Activated CD8-positive, alpha-beta T cell treated with anti-CD3 and anti-CD28 coated beads for 36 hours (primary cell): Measurements from ENCODE around the gene RDX. TPM values are rescaled to one million over a fixed set of nuclear protein-coding genes. Genes with fewer than 3 reads are reported as not detected.

ENCODE experiments used
- ATAC-seq: fragments of 200-7000 bp; cut with Tn5 transposase; one replicate; pipeline ENCODE4 v1.10.0; 2021; ENCODE audit warnings: mild to moderate bottlenecking, moderate library complexity
- CTCF ChIA-PET: fragments of 350-600 bp; sonication (Branson Sonifier 250); formaldehyde crosslinking; loops from one replicate; lab custom pipeline; 2021; ENCODE audit warnings: antibody characterized with exemption; lab: Charles Lee
- POLR2A ChIA-PET: fragments of 350-600 bp; sonication (Branson Sonifier 250); formaldehyde crosslinking; loops from one replicate; lab custom pipeline; 2021; ENCODE audit warnings: antibody characterized with exemption; lab: Charles Lee
- DNase-seq: peaks from one replicate; pipeline ENCODE4 v3.0.0-alpha.2; 2020
- H3K27ac Mint-ChIP-seq: one replicate; pipeline ENCODE4 v1.8.0; 2021; ENCODE audit warnings: mild to moderate bottlenecking, mixed read lengths
- H3K27me3 Mint-ChIP-seq: one replicate; pipeline ENCODE4 v1.8.0; 2021; ENCODE audit warnings: mixed read lengths
- H3K36me3 Mint-ChIP-seq: one replicate; pipeline ENCODE4 v1.8.0; 2021; ENCODE audit warnings: low read depth, mixed read lengths
- H3K4me1 Mint-ChIP-seq: one replicate; pipeline ENCODE4 v1.8.0; 2021; ENCODE audit warnings: low read depth, mixed read lengths
- H3K4me3 Mint-ChIP-seq: one replicate; pipeline ENCODE4 v1.8.0; 2021; ENCODE audit warnings: mild to moderate bottlenecking, moderate library complexity, mixed read lengths
- H3K9me3 Mint-ChIP-seq: one replicate; pipeline ENCODE4 v1.8.0; 2021; ENCODE audit warnings: mixed read lengths
- CTCF ChIP-seq: fragments of 200-600 bp; IDR thresholded peaks from one replicate; pipeline ENCODE4 v1.8.0; 2022; ENCODE audit warnings: antibody characterized with exemption, mild to moderate bottlenecking
- intact Hi-C: fragments of 100-400 bp; cut with micrococcal nuclease; formaldehyde crosslinking; loops from one replicate; pipeline ENCODE4 v1.10.0; 2022
- total RNA-seq, 2 experiments: library from RNA; stranded (reverse); gene quantifications; one replicate each; pipeline ENCODE4 v1.2.3, GENCODE V29; 2021

The RDX gene
- total RNA-seq, 2 experiments from 2014 or later: 37.8 to 41.2 TPM

- ATAC-seq (no peak), DNase-seq (no peak)
- H3K4me1 Mint-ChIP-seq: peaks cover 19% of the 10 kb centered on the region
- H3K27me3 Mint-ChIP-seq: no peaks in the 10 kb centered on the region
- intact Hi-C loops: no loop called here
- CTCF ChIA-PET: no interaction called here
- H3K36me3 Mint-ChIP-seq: peaks cover 5% of the 10 kb centered on the region
- no peak overlapping the region for H3K27ac Mint-ChIP-seq
- peaks cover 2% of the 10 kb centered on the region for H3K9me3 Mint-ChIP-seq
- H3K4me3 Mint-ChIP-seq: no peak overlapping the region
- TF ChIP-seq CTCF: no peak
- POLR2A ChIA-PET: interaction anchor here (1.2 kb wide), 1 partner anchor 10 kb away, joined by 4 read pairs; no protein-coding TSS in a partner anchor
These were observed 42.3 kb upstream of the RDX start for GRCh38 chr11:110338684-110339083.

GRCh38 chr11:110337570-110338193 is 41.3 kb upstream of the RDX start:
- ATAC-seq (peak; percentile 88), DNase-seq (peak; percentile 79)
- intact Hi-C loops: no loop called here
- CTCF ChIA-PET: no interaction called here
- peaks cover 3% of the 10 kb centered on the region for H3K36me3 Mint-ChIP-seq
- no peak overlapping the region for H3K4me3 Mint-ChIP-seq
- POLR2A ChIA-PET: interaction anchor here (1.4 kb wide), 1 partner anchor 15 kb away, joined by 4 read pairs; no protein-coding TSS in a partner anchor
- peaks cover 16% of the 10 kb centered on the region for H3K4me1 Mint-ChIP-seq
- TF ChIP-seq CTCF: no peak
- H3K27ac Mint-ChIP-seq: peak overlapping the region; percentile 57
- H3K9me3 Mint-ChIP-seq: no peaks in the 10 kb centered on the region
- H3K27me3 Mint-ChIP-seq: no peaks in the 10 kb centered on the region

- ATAC-seq (no peak), DNase-seq (no peak)
- intact Hi-C loops: no loop called here
- ChIA-PET POLR2A (no interaction called here), CTCF (no interaction called here)
- Mint-ChIP-seq H3K4me3 (no peak overlapping the region), H3K27me3 (no peaks in the 10 kb centered on the region), H3K36me3 (peaks cover 7% of the 10 kb centered on the region), H3K9me3 (peaks cover 1% of the 10 kb centered on the region), H3K27ac (no peak overlapping the region), H3K4me1 (peaks cover 16% of the 10 kb centered on the region)
- TF ChIP-seq CTCF: no peak
These were observed 39.6 kb upstream of the RDX start for GRCh38 chr11:110336054-110336453.

- intact Hi-C loops: no loop called here
- ChIA-PET POLR2A (interaction anchor here (0.7 kb wide), 1 partner anchor 15 kb away, joined by 3 read pairs; no protein-coding TSS in a partner anchor), CTCF (no interaction called here)
- TF ChIP-seq CTCF: no peak
- no peak overlapping the region for H3K4me3 Mint-ChIP-seq
- no peak for ATAC-seq
- peaks cover 1% of the 10 kb centered on the region for H3K9me3 Mint-ChIP-seq
- H3K4me1 Mint-ChIP-seq: peaks cover 16% of the 10 kb centered on the region
- no peak for DNase-seq
- H3K36me3 Mint-ChIP-seq: peaks cover 10% of the 10 kb centered on the region
- H3K27me3 Mint-ChIP-seq: no peaks in the 10 kb centered on the region
- no peak overlapping the region for H3K27ac Mint-ChIP-seq
These were observed 38.9 kb upstream of the RDX start for GRCh38 chr11:110335358-110335757.

- ATAC-seq (no peak), DNase-seq (no peak)
- Mint-ChIP-seq H3K27me3 (peaks cover 2% of the 10 kb centered on the region), H3K4me3 (no peak overlapping the region), H3K27ac (no peak overlapping the region), H3K4me1 (peaks cover 14% of the 10 kb centered on the region), H3K9me3 (peaks cover 4% of the 10 kb centered on the region), H3K36me3 (peaks cover 13% of the 10 kb centered on the region)
- CTCF ChIA-PET: interaction anchor here (1.3 kb wide), 2 partner anchors 8 to 34 kb away, joined by 3 to 4 read pairs; no protein-coding TSS in a partner anchor
- no peak for TF ChIP-seq CTCF
- POLR2A ChIA-PET: no interaction called here
- intact Hi-C loops: no loop called here
These were observed 35.2 kb upstream of the RDX start for GRCh38 chr11:110331626-110332025.
